Measurements from ENCODE around the gene PSMG3.

Gene PSMG3

GRCh38 chr7:1572111-1572822 is 2.4 kb upstream of the PSMG3 start:
- TF ChIP-seq CTCF (IDR thresholded peaks at IDR 0.05; ENCODE audit: low read depth, low read length), result no peak
- Histone ChIP-seq H3K27me3 (ENCODE audit: insufficient read depth, low read depth, severe bottlenecking) (no peaks in the 10 kb centered on the region), H3K36me3 (peaks cover 14% of the 10 kb centered on the region), H3K27ac (no peak overlapping the region), H3K4me3 (ENCODE audit: low read depth, low read length) (no peak overlapping the region), H3K9me3 (ENCODE audit: severe bottlenecking) (no peaks in the 10 kb centered on the region)
- DNase-seq, result no peak

- TF ChIP-seq CTCF (IDR thresholded peaks at IDR 0.05; ENCODE audit: low read depth, low read length), result no peak
- H3K4me3 ChIP-seq (ENCODE audit: low read depth, low read length), result peak overlapping the region; percentile 78
- H3K27ac ChIP-seq, result peak overlapping the region; percentile 90
- DNase-seq, result no peak
- peaks cover 22% of the 10 kb centered on the region for H3K36me3 ChIP-seq
- no peaks in the 10 kb centered on the region for H3K27me3 ChIP-seq (ENCODE audit: insufficient read depth, low read depth, severe bottlenecking)
- no peaks in the 10 kb centered on the region for H3K9me3 ChIP-seq (ENCODE audit: severe bottlenecking)
Measured at GRCh38 chr7:1569440-1569832, 396 bp downstream of the PSMG3 start.

- no peaks in the 10 kb centered on the region for H3K9me3 ChIP-seq (ENCODE audit: severe bottlenecking)
- no peak for DNase-seq
- TF ChIP-seq CTCF (IDR thresholded peaks at IDR 0.05; ENCODE audit: low read depth, low read length), result no peak
Measured at GRCh38 chr7:1569016-1569415, 816 bp downstream of the PSMG3 start.

GRCh38 chr7:1567896-1568510 is 1.8 kb downstream of the PSMG3 start:
- H3K27me3 ChIP-seq (ENCODE audit: insufficient read depth, low read depth, severe bottlenecking), result no peaks in the 10 kb centered on the region
- H3K4me3 ChIP-seq (ENCODE audit: low read depth, low read length), result no peak overlapping the region
- TF ChIP-seq CTCF (IDR thresholded peaks at IDR 0.05; ENCODE audit: low read depth, low read length), result no peak
- H3K36me3 ChIP-seq, result peaks cover 22% of the 10 kb centered on the region
- no peaks in the 10 kb centered on the region for H3K9me3 ChIP-seq (ENCODE audit: severe bottlenecking)
- no peak overlapping the region for H3K27ac ChIP-seq
- no peak for DNase-seq

More at GRCh38 chr7:1569016-1569415, 816 bp downstream of the PSMG3 start:
- Histone ChIP-seq H3K27me3 (ENCODE audit: insufficient read depth, low read depth, severe bottlenecking) (no peaks in the 10 kb centered on the region), H3K27ac (peak overlapping the region; percentile 90; the same call in 1 of the 2 replicates), H3K36me3 (peaks cover 22% of the 10 kb centered on the region), H3K4me3 (ENCODE audit: low read depth, low read length) (peak overlapping the region; percentile 78; the same call in 1 of the 2 replicates)

- Histone ChIP-seq H3K27ac (no peak overlapping the region), H3K9me3 (ENCODE audit: severe bottlenecking) (no peaks in the 10 kb centered on the region), H3K36me3 (peaks cover 22% of the 10 kb centered on the region), H3K4me3 (ENCODE audit: low read depth, low read length) (no peak overlapping the region), H3K27me3 (ENCODE audit: insufficient read depth, low read depth, severe bottlenecking) (no peaks in the 10 kb centered on the region)
- DNase-seq, result no peak
- no peak for TF ChIP-seq CTCF (IDR thresholded peaks at IDR 0.05; ENCODE audit: low read depth, low read length)
Measured at GRCh38 chr7:1567049-1567771, 2.6 kb downstream of the PSMG3 start.

Data from WERI-Rb-1 (cell line).